H7 (cell line): ENCODE measurements around the gene ZSWIM6. TPM values are rescaled to one million over a fixed set of nuclear protein-coding genes. Genes with fewer than 3 reads are reported as not detected.

Experiments used
- DNase-seq: peaks from one replicate; pipeline ENCODE4 v3.0.0; 2012
- H3K27me3 ChIP-seq: 2 replicates; pipeline ENCODE4 v1.6.0; 2011; ENCODE audit warnings: mild to moderate bottlenecking, low read length; ENCODE audit not compliant: control insufficient read depth, insufficient read depth
- H3K36me3 ChIP-seq: replicated peaks from 2 replicates; pipeline ENCODE4 v1.5.1; 2011; ENCODE audit warnings: low read length; ENCODE audit not compliant: control insufficient read depth, insufficient read depth
- H3K4me3 ChIP-seq: 2 replicates; pipeline ENCODE4 v1.5.1; 2011; ENCODE audit warnings: low read depth, mild to moderate bottlenecking, control low read depth, low read length, moderate library complexity; ENCODE audit not compliant: insufficient read depth
- total RNA-seq: library from RNA; depleted of rRNA; stranded (reverse); fragments of >200 nt; shearing (Covaris generic); gene quantifications from 2 replicates; pipeline ENCODE4 v1.2.3, GENCODE V29; 2014; rRNA removed

The ZSWIM6 gene
- 9.1 and 12.2 TPM in 2 replicates for total RNA-seq

GRCh38 chr5:61331407-61332357 is at the start of gene ZSWIM6:
Gene ZSWIM6 (plus strand): TSS chr5:61332258. CDS start chr5:61332273, 15 bp downstream.
- Histone ChIP-seq H3K27me3 (peaks cover 72% of the 10 kb centered on the region), H3K36me3 (no peaks in the 10 kb centered on the region), H3K4me3 (peak within 1 kb of the TSS; percentile 90)
- peak; percentile 97 for DNase-seq

DNA sequence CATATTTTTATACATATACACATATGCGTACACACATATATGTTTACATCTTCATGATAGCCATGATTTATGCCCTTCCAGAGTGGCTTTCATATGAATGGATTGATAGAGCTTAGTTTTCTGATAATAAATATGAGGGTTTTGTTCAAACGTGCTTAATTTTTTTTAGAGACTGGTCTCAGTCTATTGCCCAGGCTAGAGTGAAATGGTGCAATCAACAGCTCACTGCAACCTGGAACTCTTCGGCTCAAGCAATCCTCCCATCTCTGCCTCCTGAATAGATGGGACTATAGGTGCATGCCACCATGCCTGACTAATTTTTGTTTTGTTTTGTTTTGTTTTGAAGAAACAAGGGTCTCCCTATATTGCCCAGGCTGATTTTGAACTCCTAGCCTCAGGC is 48.6 kb upstream of the ZSWIM6 start:
- Histone ChIP-seq H3K4me3 (no peak overlapping the region), H3K27me3 (no peaks in the 10 kb centered on the region), H3K36me3 (no peaks in the 10 kb centered on the region)
- DNase-seq, result no peak

DNA sequence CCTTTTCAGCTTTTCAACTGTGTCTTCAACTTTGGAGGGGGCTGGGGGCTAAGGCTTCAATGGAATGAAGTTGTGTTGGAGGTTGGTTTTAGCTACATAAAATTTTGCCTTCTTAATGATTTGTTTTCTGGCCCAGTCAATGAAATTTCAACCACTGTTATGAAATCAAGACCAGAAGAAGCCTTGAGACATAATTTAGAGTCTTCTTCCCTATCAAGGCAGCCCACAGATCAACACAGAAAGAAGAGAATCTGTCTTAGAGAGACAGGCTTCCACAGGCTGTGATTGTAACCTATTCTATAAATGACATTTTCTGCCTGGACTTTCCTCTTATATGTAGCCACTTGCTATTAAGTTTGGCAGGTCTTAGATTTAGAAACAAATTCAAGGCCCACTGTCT is 46.5 kb upstream of the ZSWIM6 start:
- H3K36me3 ChIP-seq, result no peaks in the 10 kb centered on the region
- no peak overlapping the region for H3K4me3 ChIP-seq
- H3K27me3 ChIP-seq, result no peaks in the 10 kb centered on the region
- no peak for DNase-seq

DNA sequence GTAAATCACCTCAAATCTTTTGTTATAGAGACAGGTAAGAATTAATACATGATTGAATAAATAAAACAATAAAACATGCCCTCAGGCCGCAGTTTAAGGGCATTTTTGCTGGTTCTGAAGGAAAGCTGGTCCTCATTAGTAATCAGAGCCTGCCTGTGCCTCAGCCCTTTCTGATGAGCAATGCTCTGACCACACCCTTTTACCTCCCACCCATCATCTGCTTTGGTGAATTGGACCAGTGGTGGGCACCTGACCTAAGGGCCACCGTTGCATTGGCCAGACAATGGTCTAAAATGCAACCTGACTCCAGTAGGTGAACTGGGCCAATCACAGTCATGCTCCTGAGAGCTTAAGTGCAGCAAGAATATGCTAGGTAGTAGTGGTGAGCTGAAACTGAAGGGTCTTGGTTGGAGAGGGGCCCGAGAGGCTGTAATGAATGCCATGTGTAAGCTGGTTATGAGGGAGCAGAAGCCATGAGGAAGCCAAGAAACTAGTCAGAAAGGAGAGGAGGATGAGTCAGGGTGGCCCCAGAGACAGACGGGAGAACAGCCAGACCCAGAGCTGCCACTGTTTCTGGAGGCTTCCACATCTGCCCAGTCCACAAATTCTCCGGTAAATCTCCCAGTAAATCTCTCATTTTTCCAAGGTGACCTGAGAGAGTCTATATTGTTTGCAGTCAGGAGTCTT is 45.5 kb upstream of the ZSWIM6 start:
- no peak for DNase-seq
- H3K36me3 ChIP-seq, result no peaks in the 10 kb centered on the region
- no peaks in the 10 kb centered on the region for H3K27me3 ChIP-seq
- no peak overlapping the region for H3K4me3 ChIP-seq

DNA sequence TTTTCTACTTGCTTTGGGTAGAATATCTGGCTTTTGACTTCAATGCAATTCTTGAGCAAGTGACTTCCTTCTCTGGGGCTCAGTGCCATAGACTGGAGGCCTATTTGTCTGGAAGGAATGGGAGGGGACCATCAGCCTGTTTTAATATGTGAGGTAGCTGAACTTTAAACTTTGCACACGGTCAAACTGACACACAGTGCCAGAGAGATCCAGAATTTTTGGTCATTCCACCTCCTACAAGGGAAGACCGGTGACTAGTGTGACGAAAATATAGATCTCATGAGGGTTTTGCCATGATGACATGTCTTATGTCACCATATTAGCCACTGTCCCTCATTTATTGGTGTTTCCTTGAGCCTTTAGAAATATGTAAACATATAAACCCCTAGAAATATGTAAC is 44.6 kb upstream of the ZSWIM6 start:
- DNase-seq, result no peak
- no peaks in the 10 kb centered on the region for H3K36me3 ChIP-seq
- H3K4me3 ChIP-seq, result no peak overlapping the region
- no peaks in the 10 kb centered on the region for H3K27me3 ChIP-seq

GRCh38 chr5:61289241-61289640 is 42.8 kb upstream of the ZSWIM6 start:
- no peak for DNase-seq
- no peak overlapping the region for H3K4me3 ChIP-seq
- no peaks in the 10 kb centered on the region for H3K36me3 ChIP-seq
- no peaks in the 10 kb centered on the region for H3K27me3 ChIP-seq

GRCh38 chr5:61289669-61290306 is 42.3 kb upstream of the ZSWIM6 start:
- Histone ChIP-seq H3K4me3 (no peak overlapping the region), H3K27me3 (no peaks in the 10 kb centered on the region), H3K36me3 (no peaks in the 10 kb centered on the region)
- DNase-seq, result no peak

GRCh38 chr5:61290791-61291210 is 41.3 kb upstream of the ZSWIM6 start:
- DNase-seq, result no peak
- H3K4me3 ChIP-seq, result no peak overlapping the region
- H3K36me3 ChIP-seq, result no peaks in the 10 kb centered on the region
- no peaks in the 10 kb centered on the region for H3K27me3 ChIP-seq

GRCh38 chr5:61292062-61292657 is 39.9 kb upstream of the ZSWIM6 start:
- H3K36me3 ChIP-seq, result no peaks in the 10 kb centered on the region
- no peak overlapping the region for H3K4me3 ChIP-seq
- no peaks in the 10 kb centered on the region for H3K27me3 ChIP-seq
- no peak for DNase-seq

DNA sequence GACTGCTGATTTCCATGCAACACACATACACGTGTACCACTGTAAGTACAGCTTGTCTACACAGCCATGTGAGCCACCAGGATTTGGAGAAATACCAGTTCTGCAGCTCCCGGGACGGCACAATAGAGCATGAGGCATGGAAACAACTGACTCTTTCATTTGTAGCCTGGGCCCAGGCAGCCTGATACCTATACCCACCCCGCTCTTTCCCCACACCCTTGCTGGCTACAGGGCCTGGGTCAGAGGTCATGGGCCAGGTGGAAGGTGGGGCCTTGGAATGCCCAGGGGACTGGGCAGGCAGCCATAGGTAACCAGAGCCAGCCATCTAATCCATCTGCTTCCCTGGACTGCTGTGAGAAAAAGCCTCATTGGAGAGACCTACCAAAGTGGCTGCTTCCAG is 39.0 kb upstream of the ZSWIM6 start:
- no peak overlapping the region for H3K4me3 ChIP-seq

GRCh38 chr5:61293873-61294272 is 38.2 kb upstream of the ZSWIM6 start:
- DNase-seq, result no peak
- no peaks in the 10 kb centered on the region for H3K27me3 ChIP-seq

More for the DNA sequence above, 39.0 kb upstream of the ZSWIM6 start:
- no peak for DNase-seq
- H3K36me3 ChIP-seq, result no peaks in the 10 kb centered on the region
- H3K27me3 ChIP-seq, result no peaks in the 10 kb centered on the region

GRCh38 chr5:61295365-61295764 is 36.7 kb upstream of the ZSWIM6 start:
- Histone ChIP-seq H3K27me3 (no peaks in the 10 kb centered on the region), H3K36me3 (no peaks in the 10 kb centered on the region), H3K4me3 (no peak overlapping the region)
- DNase-seq, result no peak

More at GRCh38 chr5:61293873-61294272, 38.2 kb upstream of the ZSWIM6 start:
- H3K4me3 ChIP-seq, result no peak overlapping the region
- no peaks in the 10 kb centered on the region for H3K36me3 ChIP-seq

GRCh38 chr5:61298066-61298465 is 34.0 kb upstream of the ZSWIM6 start:
- H3K27me3 ChIP-seq, result no peaks in the 10 kb centered on the region
- H3K36me3 ChIP-seq, result no peaks in the 10 kb centered on the region
- no peak for DNase-seq
- H3K4me3 ChIP-seq, result no peak overlapping the region

DNA sequence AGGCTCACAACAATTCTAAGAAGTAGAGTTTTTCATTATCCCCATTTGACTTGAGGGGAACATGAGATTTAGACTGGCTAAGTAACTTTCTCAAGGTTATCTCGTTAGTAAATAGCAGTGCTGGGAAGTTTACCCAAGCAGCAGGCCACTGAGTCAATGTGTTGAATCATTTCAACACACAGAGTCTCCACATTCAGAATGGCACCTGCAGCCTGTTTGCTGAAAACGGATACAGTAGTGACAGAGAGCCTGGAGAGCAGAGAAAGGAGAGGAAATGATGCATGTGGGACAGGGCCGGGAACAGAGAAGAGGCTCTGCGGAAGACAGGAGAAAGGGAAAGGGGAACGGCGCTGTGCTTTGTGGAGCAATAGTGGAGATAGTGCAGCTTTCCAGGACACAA is 33.5 kb upstream of the ZSWIM6 start:
- H3K27me3 ChIP-seq, result no peaks in the 10 kb centered on the region
- no peak for DNase-seq
- H3K36me3 ChIP-seq, result no peaks in the 10 kb centered on the region
- no peak overlapping the region for H3K4me3 ChIP-seq
